HG03095 (cell line): ENCODE results near the gene TPRG1.

Experiments used
- ATAC-seq: cut with Tn5 transposase; IDR thresholded peaks from one replicate; pipeline ENCODE4 v1.9.1; 2021; ENCODE audit warnings: moderate library complexity; ENCODE audit not compliant: unreplicated experiment

The TPRG1 gene

DNA sequence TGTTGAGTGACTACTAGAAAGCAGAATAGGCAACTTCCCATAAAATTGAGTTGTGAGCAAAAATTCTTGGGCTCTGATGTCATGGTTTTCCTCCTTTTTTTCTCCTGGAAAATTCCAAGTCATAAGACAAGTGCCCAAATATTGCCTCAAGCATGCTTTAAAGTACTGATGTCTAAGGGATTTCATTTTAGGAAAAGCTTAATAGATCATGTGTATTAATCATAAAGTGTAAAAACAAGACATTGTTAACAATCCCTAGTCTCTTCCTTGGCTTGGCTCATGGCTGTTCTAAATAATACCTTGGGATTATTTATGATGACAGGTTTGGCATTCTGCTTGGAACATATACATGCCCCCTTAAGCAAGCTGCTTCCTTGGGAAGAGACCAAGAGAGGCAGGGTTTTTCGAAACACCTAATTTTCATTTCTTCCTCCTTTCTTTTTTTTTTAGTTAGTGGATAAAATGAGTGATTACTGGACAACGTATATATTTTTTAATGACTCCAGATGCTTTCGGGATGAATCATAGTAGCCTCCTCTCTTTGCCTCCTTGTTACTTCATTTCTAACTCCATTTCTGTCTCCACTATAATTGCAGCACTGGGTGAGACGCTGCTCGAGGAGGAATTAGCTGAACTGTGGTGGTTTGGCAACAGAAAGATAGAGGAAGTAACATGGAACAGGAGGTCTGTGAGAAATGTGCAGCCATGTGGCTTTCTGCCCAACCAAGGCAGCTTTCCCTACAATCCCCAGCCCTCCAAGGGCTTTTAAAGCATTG lies 104.9 kb downstream of the TPRG1 start:
- no peak for ATAC-seq

DNA sequence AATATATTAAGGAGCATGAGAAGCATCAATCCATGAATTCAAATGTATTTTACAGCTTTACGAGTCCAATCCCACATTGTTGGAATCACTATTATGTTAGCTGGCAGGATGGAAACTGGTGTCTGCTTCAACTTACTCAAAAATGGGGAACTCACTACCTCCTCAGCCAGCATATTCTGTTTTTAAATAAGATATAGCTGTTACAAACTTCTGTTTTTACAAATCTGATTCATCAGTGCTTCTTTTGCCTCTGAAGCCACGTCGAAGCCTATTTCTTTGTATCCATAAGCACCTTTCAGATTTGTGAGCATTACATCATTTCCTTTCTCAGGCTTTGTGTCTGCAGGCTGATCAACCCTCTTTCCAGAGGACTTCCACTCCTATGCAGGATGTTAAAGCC lies 105.9 kb downstream of the TPRG1 start:
- no peak for ATAC-seq

DNA sequence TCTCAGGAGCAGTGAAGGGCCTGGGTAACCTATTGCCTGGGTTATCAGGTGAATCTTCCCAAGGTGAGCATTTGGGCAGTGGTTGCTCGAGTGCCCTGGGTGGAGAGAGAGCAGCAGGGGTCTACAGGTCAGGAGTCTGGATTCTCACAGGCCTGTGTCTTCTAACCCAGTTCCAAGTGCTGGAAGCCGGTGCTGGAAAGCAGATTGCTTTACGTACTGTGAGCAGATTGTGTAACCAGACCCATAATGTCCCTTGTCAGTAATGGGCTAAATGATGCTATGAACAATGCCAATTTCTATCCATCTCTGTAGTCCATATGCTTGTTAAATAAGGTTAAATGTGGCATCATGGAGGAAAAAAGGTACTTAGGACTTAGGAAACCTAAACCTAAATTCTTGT lies 106.5 kb downstream of the TPRG1 start:
- ATAC-seq, result no peak

DNA sequence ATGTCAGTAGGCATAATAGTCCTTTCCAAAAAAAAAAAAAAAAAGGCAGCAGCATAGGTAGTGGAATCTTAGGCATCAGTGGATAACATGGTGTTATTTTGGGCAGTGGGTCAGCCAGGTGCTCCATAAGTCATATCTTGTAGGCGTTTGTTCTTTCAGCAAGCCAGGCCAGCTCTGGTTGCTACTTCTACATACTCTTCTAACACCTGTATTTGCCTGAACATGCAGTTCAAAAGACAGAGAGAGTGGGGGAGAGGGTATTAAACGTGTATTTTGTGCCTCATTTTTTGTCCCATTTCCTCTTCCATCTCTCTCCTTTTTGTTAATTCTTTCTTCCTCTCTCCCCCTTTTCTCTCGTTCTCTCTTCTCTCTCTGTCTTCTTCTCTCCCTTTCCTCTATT lies 110.4 kb downstream of the TPRG1 start:
- ATAC-seq, result no peak

DNA sequence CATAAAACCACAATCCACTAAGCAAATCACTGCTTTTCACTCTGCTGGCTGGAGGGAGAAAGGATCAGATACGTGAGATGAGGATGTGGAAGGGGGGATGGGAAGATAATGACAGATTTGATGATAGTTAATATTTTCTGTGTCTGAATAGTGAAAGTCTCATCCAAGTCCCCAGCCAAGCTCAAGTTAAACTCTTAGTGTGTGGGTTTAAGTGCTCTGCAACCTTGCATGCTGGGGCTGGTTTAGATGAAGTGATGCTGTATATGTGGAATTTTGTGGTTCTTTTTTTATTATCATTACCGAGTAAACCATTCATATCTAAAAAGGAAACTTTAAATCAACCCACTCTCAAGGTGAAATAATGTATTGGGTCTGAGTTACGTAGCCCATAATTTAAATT lies 111.0 kb downstream of the TPRG1 start:
- ATAC-seq, result no peak

DNA sequence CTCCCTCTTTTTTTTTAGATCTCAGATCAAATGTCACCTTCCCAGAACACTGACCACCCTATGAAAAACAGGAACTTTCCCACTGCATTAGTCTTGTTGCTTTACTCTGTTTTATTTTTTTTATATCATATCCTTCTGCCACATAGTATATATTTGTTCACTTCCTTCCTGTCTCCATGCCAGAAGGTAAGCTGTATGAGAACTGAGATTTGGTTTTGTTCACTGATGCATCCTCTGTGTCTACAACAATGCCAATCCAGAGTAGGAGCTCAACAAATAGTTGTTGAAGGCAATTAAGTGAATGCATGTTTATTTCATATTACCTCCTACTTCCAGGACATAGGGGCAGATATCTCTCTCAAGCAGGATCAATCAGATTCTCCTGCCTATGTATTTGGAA lies 114.4 kb downstream of the TPRG1 start:
- ATAC-seq, result peak; percentile 37

DNA sequence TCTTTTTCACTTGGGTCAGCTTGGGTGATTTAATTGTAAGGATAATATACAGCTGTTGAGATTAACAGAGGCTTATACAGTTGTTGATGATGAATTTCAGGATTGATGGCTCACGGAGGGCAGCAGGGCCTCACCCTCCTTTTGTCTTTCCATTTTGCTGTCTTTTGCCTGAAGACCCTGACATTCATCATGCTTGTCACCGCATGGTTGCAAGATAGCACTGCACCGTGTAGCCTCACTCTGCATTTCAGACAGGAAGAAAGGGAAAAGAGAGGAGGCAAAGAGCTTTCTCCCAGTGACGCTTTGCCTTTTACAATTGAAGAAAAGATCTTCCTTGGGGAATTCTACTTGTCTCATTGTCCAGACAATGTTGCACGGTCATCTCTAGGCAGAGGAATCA lies 115.1 kb downstream of the TPRG1 start:
- no peak for ATAC-seq

DNA sequence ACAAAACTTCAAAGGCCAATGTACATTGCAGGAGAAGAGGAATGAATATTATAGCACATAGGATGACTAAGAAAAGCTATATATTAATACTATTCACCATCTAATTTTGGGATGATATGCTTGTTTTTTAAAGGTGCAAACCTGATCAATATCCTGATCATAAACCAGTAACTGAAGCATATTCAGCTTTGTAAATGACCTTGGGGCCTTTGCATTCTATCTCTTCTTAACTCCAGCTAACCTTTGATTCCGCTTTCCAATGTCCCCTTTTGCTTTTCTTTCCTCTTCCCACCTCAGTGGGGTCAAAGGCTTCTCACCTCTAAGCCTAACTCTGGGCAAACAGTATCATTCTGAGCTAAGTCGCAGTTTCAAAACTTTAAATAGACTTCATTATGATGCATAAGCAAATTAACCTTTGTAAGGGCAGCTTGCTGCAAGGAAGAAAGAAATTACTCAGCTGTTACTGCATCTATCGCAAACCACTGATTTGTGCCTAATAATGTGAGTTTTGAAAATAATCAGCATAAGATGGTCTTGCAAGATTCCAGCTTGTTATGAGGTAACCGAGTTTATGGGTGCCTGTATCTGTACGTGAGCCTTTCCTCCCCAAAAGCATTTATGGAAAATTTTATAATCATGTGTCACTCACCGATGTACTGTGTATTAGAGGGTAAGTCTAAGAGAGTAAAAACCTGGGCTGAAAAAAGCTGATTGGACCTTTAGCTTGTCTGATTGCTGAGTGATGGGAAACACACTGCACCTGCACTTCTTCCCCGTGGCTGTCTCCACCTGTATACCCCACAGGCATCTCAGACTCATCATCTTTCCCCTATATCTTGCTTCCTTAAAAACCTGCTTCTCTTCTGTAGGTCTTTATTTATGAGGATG lies 116.8 kb downstream of the TPRG1 start:
- peak; percentile 90 for ATAC-seq

DNA sequence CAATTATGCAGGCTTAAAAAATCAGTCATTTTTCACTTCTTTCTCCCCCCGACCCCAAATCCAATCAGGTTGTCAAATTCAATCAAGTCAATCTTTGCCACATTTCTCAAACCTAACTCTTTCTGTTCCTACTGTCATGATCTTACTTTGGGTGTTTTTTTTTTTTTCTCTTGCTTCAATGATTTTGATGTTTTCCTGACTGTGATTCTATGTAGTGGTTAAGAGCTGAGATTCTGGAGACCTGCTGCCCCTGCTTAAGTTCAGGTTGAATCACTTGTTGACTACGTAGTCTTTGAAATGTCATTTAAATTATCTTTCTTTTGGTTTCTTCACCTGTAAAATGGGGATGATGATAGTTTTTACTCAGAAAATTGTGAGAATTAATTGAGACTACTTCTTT lies 117.5 kb downstream of the TPRG1 start:
- no peak for ATAC-seq

DNA sequence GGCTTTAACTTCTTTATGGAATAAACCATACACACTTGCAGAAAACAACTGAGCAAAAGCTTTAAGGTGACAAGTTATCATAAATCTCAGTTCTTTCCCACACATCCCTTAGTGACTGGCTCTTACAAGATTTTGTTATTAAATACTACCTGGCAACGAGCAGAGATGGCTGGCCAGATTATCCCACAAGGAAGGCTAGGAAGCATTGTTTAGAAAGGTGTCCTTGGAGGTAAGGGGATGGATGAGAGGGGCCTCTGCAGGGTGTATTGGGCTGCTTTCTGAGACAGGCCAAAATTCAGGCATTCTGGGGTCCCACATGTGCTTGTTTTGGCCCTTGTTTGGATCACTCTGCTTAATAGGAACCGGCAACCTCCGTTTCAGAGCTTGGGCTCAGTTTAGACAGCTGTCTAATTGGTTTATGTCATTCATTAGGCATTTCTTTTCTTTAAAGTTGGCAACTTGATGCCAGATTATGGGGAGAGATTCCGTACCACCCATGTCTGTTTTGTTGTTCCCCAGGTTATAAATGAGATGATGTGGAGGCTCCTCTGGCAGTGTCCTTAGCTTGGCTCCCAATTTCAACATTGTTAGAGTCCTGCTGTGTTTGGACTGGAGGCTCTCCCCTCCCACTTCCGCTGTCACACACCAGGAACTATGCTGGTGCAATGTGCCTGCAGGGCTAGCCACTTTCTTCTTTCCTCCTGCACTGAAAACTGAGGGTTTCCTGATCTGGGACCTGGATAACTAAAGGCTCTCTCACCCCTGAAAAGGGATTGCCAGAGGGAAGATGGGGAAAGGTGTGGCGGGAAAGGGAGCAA lies 121.1 kb downstream of the TPRG1 start:
- ATAC-seq, result no peak

DNA sequence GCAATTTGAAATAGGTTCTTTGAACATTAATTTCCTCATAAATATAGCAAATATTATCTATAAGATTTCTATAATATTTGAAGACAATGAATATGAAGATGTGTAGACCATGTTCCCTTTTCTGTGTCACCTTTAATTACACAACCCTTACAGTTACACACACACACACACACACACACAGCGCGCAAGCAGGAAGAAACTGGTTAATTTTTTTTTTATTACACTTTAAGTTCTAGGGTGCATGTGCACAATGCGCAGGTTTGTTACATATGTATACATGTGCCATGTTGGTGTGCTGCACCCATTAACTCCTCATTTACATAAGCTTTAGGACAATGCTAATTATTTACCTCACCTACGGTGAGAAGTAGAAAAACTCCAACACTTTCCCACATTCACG lies 122.9 kb downstream of the TPRG1 start:
- ATAC-seq, result no peak

DNA sequence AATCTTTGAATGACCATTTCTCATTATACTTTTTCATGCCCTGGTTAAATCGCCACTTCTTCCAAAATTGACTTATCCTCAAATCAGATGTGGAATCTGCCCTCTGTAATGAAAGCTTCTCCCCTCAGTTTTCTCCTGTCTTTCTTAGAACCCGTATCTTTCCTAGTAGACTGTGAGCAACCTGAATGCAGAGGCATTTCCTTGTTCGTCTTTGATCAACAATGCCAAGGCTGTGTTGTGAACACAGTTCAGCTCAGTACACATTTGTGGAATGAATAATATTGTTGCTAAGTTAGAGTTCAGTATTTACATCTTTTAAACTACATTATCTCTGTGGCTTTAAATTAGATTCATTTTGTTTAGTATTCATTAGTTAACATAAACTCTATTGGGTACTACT lies 123.3 kb downstream of the TPRG1 start:
- no peak for ATAC-seq

DNA sequence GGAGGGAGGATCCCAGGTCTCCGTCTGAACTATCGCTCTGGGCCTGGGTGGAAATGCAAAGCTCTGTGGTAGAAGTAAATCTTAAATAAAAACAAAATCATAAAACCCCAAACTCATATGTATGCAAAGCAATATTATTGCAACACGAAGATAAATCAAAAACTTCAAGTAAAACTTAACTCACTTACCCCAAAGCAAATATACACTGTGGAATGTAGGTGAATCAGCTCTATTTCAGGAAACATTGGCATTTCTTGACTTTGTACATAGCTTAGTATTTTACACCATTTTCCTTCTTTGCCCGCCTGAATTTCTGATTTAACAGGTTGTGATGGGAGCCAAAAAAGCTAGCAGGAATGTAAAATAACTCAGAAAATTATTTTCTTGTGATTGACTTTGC lies 126.2 kb downstream of the TPRG1 start:
- ATAC-seq, result no peak

DNA sequence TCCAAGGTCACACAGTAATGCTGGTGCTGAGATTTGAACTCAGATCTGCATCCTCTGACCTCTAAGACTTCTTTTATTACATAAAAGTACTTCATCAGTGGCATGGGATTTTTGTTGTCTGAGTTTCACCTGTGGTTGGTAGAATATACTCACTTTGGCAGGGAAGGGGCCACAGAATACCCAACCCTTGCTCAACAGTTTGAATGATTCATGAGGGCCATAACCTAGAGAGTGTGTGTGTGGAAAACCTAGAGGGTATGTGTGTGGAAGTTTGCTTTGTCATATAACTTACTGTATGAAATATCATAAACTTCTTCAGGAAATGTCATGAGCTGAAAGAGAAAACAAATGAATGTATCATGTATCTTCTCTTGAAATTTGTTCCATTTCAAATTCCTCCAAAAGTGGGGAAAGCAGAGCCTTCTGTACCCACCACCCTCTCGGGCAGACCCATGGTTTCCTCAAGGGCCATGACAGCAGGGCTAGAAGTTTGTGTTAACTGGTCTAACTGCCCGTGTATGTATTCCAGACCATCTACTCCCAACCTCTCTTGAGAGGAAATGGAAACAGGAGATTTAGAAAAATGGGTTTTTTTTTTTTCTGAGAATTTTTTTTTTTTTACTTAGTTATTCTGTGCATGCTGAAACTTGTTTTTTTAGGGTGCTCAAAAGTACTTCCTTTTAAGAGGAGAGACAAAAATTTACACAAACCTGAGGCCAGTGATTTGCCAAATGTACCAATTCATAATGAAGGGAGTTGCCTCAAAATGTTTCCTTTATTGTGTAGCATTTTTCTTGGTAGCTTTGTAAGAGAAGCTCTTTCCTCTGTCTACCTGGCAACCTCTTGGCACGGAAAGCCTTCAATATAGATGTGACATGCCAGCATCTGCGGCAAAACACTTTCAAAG lies 127.0 kb downstream of the TPRG1 start:
- no peak for ATAC-seq

DNA sequence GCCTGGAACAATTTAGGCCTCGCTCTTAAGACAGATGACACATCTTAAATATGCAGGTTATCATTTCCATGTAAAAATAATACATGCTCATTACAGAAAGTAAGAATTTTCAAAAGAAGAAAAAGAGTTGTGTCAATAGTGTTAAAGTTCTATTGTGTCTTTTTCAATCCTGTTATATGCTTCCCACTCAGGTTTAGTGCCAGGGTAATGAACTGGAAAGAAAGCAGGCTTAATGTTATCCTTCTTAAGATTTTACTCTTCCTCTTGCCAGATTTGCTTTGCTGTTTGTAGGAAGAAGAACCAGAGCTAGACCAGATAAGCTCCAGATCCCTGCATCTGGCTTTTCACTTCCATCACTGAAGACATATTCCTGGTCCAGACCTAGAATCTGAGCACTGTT lies 128.6 kb downstream of the TPRG1 start:
- no peak for ATAC-seq

DNA sequence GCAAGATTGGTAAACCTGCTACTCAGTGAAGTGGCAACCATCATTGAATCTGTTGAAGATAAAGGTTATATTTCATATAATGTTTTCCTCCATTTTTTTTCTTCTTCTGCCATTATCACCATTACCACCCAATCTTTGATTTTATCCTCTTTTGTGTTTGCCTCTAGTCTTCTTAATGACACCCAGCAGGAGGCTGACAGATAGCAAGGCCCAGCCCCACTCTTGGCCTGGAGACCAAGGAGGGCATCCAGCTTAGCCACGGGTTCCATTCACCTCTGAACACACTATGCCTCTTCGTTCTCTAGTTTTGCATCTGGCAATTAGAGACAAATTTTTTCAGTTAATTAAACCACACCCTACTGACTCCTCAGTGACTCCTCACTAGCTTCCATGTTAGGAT lies 129.7 kb downstream of the TPRG1 start:
- no peak for ATAC-seq

DNA sequence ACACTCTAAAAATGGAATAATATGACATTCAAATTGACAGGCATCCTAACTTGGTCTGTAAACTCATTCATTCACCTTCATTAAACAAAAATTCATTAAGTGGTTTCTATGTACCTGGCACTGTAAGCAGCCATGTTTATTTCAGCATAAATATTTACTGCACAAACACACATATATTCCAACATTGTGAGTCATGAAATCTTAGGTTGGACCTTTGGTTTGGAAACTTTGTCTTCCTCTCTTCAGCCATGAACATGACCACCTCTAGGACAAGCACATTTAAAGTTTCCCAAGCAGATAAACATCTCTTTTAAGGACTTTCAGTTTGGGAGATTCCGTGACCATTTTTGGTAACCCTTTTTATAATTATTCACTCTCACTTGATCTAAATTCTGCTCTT lies 131.8 kb downstream of the TPRG1 start:
- no peak for ATAC-seq

DNA sequence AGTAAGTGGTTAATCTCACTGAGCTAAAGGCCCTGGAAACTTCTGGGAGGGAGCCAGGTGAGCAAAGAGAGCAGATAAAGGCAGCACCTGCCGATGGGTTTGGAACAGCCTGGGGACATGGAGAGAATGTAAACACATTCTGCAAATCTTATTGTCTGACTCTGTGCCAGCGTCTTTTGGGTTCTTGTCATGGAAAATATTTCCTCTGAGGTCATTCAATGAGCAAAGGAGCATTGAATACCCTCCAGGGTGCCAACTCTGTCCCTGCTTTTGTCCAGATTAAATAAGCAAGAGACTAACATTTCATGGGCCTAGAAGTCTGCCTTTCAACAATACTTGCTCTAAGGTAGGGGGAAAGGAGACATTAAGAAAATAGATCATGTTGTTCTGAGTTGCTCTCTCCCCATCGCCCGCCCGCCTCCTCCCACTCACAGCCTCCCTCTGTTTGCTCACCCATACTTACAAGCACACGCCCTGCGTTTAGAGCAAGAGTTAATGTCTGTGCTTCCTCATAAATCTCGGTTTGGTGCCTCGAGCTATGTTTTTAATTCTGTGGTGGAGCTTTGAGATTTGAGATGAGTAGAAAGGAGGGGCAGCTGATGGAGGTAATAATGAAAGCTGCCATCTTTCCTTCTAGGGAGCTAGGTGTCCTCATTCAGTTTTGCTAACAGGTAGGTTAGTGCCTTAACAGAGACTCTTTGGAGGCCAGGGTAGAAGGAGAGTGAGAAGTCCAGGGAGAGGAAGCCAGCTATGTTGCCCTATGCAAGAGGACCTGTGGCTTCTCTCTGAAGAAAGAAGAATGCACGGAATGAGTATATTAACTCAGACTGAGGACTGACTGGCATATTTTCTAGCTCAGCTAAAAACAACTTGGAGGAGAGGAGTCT lies 132.9 kb downstream of the TPRG1 start:
- no peak for ATAC-seq

DNA sequence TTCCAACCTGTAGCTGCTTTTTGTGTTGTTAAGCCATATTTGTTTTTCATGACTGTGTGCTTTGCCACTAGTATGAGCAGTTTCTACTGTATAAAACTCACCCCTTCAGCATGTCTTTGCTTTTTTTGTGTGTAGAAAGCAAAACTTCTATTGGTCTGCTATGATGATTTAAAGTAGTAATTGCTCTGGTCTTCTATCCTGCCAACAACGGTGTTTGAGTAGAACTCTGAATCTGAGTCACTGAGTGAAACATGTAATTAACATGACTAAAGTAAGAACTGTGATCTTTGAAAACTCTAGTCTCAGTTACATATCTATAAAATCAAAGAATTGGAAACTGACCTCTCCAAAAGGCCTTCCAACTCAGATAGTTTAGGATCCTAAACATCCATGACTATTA lies 133.6 kb downstream of the TPRG1 start:
- peak; percentile 57 for ATAC-seq
